Activated T-cell treated with anti-CD3 and anti-CD28 coated beads, Interleukin-2, amount 50 U/mL, for 1 hour (primary cell): ENCODE results near the gene ERVH48-1.
"Not testable (repeated sequence)": the region's sequence is repeated elsewhere in the genome, so short reads cannot be mapped to it uniquely, and the experiment has no call there.

Experiments used
- DNase-seq: peaks from one replicate; pipeline ENCODE4 v3.0.0-alpha.2; 2020

Gene ERVH48-1

DNA sequence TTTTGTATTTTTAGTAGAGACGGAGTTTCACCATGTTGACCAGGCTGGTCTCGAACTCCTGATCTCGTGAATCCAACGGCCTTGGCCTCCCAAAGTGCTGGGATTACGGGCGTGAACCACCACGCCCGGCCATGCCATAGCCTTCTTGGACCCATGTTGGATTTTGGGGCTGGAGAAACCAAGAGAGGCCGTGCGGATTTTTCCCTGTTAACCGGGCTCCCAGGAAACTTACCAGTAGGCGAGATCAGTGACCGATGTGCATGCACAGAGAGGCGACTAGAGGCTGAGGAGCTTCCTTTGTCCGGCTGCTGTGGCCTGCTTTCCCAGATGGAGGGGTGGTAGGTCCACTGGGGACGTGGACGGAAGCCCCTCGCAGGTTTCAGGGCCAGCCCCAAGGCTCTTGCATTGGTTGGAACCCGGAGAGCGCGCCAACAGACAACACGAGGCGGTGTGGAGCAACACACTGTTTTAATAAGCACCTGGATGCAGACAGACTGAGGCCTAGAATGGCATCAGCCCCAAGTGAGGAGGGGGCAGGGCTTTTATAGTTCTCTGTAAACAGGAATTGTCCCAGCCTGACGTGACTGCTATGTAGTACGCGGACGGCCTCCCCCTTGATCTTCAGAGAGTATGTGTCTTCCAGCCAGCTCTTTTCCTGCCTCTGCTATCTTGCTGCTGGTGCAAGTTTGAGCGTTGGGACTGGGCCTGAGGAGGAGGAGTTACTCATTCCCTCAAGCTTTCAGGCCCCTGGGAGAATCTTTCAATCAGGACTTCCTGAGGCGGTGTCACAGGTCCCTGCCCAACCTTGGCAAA is at the start of gene ERVH48-1:
TSS of gene ERVH48-1 (minus strand) at position 517 of the 813 bp plus-strand sequence. CDS start 6,624 bp downstream, outside the sequence.
- DNase-seq: no peak

DNA sequence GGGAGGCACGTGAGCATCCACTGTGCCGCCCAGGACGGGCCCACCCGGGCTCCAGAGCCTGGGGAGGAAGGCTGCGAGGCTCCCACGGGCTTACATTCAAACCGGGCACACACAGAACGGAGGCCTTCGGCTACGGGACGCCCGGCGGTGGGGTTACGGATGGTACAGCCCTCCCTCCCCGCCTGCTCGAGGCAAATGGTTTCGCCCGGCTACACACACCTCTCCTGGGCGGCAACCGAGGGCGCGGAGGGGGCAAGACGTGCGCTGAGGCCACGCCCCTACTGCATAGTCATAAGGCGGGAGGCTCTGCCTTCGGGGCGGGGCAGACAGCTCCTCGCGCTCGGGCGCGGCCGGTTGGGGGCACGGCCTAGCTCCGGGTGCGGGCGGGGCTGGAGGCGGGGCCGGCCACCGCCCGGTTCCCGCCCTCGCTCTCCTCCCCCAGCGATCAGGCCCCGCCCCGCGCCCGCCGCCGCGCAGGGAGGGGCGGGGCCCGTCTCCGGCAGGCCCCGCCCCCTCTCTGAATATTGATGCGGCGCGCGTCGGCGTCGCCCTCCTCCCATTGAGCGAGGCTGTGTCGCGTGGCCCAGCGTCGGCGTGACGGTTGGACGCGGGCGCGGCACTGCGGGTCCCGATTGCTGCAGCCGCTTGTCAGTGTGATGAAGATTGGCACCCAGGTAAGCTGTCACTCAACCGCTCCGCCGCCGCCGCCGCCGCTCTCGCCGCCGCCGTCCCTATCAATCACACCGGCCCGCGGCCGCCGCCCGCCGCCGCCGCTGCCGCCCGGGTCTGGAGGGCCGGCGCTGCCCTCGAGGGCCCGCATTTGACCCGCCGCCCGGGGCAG is 48.8 kb upstream of the ERVH48-1 start, which contains the start of gene PKNOX1:
TSS of gene PKNOX1 (plus strand) at position 572 of the 841 bp plus-strand sequence. CDS start 29,820 bp downstream, outside the sequence.
- DNase-seq: peak; percentile 98

DNA sequence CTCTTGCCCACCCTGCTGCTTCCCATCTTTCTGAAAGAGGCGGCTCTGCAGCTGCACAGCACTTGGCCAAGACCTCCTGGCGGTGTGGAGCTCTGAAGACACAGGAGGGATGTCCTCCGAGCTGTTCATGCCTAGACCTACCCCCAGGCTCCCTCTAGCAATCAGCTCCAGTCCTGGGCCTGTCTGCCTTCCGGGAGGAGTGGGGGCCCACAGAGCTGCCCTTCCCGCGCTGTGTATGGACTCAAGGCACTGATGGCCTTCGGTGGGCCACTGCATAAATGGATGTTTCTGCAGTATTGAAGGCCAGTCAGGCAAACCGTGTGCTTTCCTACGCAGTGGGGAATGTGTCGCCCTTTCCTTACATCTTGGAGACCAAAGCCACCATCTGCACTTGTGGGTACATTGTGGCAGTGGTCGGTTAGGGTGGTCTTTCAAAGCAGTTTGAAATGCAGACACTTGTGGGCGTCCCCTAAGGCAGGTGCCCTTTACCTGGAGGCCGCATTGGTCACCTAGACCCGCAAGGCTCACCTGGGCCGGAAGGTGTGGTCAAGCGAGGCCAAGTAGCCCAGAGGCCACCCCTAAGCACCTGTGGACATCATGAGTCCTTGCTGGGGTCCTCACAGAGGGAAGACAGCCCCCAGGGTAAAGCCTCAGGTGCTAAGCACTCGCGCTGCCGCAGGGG is 48.0 kb upstream of the ERVH48-1 start:
- no peak for DNase-seq

DNA sequence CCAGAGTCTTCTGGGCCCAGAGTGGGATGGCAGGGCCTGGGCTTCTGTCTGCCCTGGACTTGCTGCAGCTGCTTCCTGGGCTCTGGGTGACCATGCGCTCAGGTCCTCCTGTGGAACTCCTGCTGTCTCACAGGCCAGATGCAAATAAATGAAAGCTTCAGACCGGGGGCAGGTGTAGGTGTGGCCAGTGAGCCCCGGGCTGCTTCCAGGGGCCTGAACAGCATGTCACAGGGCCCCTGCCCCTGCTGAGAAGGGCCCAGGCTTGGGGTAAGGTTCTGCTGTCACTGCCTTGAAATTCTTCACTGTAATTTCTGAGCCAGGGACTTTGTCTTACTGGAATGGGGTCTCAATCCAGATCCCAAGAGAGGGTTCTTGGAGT is 46.5 kb upstream of the ERVH48-1 start:
- no peak for DNase-seq

DNA sequence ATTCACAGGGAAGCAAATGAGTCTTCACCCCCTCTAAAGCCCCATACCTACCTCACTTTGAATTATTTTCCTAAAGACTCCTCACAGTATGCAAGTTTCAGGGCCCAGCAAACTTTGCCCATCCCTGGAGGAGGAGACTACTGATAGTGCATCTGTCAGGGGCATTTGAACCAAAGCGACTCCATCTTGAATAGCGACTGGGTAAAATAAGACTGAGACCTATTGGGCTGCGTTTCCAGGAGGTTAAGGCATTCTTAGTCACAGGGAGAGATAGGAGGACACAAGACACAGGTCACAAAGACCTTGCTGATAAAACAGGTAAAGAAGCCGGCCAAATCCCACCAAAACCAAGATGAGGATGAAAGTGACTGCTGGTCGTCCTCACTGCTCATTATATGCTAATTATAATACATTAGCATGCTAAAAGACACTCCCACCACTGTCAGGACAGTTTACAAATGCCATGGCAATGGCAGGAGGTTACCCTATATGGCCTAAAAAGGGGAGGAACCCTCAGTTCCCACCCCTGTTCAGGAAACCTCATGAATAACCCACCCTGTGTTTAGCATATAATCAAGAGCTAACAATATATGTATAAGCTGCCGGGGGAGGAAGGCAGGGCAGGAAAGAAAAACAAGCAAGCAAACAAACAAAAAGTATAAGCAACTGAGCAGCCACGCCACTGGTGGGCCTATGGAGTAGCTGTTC is 45.7 kb upstream of the ERVH48-1 start:
- no peak for DNase-seq

DNA sequence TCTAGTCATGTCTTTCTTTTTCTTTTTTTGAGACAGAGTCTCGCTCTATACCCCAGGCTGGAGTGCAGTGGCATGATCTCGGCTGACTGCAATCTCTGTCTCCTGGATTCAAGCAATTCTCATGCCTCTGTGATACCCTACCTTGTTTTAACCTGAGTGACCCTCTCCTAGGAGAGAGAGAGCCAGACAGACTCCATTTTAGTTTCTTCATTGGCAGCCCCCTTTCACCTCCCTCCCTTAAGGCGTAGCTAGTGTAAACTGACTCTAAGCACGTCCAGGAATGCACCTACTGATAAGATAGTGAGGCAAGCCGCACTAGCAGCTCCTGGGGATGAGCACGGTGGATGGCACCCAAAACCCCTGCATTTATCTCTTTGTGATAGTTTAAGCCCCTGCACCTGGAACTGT is 43.8 kb upstream of the ERVH48-1 start:
- DNase-seq: no peak

DNA sequence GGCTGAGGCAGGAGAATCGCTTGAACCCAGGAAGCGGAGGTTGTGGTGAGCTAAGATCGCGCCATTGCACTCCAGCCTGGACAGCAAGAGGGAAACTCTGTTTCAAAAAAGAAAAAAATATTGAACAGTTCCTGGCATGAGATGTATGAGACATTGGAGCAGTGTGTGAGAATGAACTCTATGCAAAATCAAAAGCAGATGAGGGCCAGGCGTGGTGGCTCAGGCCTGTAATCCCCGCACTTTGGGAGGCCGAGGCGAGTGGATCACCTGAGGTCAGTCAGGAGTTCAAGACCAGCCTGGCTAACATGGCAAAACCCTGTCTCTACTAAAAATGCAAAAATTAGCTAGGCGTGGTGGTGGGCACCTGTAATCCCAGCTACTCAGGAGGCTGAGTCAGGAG is 42.2 kb upstream of the ERVH48-1 start:
- not testable (repeated sequence) for DNase-seq

DNA sequence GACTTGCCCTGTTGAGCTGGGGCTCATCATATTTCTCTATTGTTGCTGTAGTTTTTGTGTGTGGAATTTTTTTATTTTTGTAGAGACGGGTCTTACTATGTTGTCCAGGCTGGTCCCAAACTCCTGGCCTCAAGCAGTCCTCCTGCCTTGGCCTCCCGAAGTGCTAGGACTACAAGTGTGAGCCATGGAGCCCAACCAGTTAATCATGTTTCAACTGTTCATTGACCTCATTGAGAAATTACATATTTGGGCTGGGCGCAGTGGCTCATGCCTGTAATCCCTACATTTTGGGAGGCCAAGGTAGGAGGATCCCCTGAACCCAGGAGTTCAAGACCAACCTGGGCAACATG is 39.8 kb upstream of the ERVH48-1 start:
- DNase-seq: no peak

DNA sequence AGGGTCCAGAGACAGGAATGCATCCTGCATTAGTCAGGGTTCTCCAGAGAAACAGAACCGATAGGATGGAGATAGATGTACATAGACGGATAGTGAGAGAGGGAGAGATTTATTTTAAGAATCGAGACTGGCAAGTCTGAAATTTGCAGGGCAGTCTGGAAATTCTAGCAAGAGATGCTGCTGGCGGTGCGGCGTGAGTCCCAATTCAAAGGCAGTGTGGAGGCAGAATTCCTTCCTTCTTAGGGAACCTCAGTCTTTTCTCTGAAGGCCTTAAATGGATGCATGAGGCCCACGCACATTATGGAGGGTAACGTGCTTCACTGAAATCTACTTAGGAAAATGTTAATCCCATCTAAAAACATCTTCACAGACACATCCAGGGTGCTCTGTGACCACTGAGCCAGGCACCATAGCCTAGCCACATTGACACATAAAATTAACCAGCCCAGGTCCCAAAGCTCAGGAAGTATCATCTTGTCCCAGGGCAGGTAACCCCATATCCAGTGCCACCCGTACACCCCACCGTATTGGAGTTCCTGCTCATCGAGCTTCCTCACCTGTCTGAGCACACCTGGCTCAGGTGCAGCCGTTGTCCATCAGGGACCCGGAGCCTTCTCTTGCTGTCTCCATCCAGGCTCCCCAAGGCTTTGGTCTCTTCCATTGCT is 39.2 kb upstream of the ERVH48-1 start:
- no peak for DNase-seq

DNA sequence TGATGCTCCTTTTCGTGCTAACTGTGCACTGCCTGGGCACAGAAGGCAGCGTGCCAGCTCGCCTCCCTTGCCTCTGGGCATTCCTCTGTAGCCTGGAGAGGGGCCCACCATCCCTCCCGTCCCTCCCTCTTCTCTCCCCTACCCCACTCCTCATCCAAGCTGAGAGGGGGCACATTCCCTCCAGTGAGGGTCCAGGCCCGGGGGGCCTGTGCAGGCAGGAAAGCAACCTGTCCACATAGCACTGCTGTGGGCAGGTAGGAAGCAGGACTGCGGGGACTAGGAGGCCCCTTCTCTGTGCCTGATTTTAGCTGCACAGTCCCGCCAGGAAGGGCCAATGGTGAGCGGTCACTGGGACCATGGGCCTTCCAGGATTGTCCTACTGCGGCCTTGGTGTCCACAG is 38.7 kb upstream of the ERVH48-1 start:
- no peak for DNase-seq

DNA sequence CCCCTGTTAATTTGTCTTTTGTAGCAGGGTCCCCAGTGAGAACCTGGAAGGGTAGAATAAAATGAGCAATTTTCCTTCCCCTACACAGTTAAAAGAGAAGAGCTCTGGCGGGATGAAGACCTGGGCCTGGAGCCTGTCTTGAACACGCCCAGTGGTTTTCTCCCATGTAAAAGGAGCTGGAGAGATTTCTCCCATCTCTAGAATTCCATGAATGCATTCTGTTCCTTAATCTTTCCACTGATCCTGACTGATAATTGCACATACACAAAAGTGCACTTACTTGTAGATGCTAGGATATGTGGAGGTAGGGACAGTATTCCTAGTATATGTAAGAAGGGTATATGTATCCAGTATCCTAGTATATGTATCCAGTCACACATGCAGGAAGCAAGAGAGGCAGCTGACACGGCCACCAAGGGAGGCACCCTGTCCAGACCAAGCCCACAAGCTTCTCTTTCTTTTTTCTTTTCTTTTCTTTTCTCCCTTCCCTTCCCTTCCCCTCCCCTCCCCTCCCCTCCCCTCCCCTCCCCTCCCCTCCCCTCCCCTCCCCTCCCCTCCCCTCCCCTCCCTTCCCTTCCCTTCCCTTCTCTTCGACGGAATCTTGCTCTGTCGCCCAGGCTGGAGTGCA is 37.1 kb upstream of the ERVH48-1 start:
- no peak for DNase-seq

DNA sequence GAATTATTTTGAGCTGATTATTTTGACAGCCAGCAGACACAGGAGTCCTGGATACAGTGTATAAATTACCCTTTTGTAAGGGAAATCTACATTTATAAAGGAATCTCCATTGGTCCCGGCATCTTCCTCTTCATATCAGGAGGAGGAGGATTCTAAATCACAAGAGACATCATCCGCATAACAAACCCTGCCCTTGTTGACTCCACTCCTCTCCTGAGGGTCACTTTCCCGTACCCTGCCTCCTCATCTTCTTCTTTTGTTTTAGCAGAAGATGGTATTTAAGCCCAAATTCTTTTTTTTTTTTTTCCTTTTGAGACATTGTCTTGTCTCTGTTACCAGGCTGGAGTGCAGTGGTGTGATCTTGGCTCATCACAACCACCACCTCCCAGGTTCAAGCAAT is 34.3 kb upstream of the ERVH48-1 start:
- no peak for DNase-seq

DNA sequence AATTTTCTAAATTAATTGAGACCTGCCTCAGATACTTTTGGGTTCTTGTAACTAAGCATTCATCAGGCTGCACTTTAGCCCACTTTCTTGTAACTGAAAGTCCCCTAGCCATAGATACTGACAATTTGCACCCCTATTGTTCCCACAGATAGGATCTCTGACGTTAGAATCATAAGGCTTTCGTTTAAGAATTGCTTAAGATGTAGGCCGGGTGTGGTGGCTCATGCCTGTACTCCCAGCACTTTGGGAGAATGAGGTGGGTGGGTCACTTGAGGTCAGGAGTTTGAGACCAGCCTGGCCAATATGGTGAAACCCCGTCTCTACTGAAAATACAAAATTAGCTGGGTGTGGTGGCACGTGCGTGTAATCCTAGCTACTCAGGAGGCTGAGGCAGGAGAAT is 32.7 kb upstream of the ERVH48-1 start:
- not testable (repeated sequence) for DNase-seq

DNA sequence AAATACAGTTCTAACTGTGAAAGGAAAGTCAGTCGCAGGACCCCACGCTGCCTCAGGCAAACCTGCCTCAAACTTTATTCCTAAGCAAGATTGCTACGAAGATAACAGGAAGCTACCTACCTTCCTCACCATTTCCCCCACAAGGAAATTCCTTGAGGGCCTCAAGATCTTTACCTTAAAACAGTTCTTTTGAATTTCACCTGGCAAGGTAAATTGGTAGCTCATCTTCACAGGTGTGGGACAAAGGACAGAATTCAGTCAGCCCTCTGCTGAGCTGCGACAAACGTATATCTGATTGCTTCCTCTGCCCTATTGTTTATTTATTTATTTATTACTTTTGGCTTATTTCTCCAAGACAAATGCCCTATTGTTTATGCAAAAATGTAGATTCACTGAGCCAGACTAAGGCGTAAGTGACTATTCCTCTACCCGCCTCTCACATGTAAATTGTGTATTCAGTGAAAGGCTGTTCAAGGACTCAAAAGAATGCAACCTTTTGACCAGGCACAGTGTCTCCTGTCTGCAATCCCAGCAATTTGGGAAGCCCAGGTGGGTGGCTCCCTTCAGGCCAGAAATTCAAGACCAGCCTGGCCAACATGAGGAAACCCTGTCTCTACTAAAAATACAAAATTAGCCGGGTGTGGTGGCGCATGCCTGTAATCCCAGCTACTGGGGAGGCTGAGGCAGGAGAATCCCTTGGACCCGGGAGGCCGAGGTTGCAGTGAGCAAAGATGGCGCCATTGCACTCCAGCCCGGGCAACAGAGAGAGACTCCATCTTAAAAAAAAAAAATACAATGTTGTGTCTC is 31.6 kb upstream of the ERVH48-1 start:
- DNase-seq: no peak

DNA sequence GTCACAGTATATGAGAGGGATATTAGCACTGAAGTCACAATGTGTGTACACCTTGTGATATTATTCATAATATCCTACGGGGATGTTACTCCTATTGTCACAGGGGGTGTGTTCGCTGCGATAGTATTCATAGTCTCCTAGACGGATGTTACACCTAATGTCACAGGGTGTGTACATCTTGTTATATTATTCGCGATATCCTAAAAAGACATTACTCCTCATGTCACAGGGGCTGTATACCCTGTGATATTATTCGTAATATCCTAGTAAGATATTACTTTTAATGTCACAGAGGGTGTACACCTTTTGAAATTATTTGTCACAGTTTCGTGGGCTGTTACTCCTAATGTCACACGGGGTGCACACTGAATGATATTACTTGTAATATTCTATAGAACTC is 25.8 kb upstream of the ERVH48-1 start:
- not testable (repeated sequence) for DNase-seq

DNA sequence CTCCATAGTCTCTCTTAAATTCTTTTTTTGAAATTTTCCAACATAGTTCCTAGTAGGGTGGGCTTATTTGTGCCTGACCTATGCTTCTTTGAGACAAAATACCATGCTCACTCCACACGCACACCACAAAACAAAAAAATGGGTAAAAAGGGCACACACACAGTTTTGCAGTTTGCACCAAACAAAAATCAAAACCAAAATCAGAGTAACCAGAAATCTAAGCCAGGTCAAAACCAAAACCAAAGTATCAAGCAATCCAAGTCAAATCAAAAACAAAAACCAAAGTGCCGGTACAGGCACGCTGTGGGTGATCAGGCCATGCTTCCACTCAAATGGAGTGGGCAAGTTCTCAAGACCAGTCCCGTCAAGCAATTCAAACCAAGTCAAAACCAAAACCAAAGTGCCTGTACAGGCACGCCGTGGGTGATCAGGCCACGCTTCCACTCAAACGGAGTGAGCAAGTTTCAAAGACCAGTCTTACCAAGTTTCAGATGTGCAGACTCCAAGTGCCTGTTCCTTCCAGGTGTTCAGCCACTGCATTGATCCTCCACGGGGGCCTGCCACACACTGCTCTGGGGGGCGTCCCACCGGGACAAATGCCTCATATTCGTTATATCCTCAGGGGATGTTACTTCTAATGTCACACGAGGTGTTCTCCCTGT is 23.8 kb upstream of the ERVH48-1 start:
- DNase-seq: not testable (repeated sequence)

DNA sequence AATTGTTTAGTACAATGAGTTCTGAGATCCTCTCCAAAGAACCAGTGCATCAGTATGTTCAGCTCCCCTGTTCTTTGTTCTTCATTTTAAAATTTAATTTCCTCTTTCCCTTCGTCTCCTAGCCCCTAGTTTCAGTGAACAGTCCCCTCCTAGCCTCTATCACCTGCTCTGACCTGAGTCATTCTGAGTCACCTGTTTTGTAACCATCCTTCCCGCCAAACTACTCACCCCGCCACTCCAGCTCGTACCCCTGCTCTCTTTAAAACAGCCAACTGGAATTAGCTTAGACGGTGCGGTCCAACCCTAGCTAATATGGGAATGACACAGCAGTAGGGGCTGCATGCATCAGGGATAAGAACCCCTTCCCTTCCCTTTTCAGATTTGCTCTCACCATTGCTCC is 16.8 kb upstream of the ERVH48-1 start:
- DNase-seq: no peak

DNA sequence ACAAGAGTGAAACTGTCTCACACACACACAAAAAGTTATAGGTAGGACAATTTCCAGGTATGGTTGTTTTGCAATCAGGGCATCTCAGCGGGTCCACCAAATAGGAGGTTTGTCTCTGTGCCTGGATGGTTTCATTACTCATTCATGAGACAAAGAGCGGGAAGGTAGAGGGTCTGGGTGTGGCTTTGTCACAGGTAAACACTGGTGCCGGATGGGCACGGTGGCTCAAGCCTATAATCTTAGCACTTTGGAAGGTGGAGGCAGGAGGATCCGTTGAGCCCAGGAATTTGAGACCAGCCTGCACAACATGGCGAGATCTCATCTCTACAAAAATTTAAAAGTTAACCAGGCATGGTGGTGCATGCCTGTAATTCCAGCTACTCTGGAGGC is 16.3 kb upstream of the ERVH48-1 start:
- no peak for DNase-seq

DNA sequence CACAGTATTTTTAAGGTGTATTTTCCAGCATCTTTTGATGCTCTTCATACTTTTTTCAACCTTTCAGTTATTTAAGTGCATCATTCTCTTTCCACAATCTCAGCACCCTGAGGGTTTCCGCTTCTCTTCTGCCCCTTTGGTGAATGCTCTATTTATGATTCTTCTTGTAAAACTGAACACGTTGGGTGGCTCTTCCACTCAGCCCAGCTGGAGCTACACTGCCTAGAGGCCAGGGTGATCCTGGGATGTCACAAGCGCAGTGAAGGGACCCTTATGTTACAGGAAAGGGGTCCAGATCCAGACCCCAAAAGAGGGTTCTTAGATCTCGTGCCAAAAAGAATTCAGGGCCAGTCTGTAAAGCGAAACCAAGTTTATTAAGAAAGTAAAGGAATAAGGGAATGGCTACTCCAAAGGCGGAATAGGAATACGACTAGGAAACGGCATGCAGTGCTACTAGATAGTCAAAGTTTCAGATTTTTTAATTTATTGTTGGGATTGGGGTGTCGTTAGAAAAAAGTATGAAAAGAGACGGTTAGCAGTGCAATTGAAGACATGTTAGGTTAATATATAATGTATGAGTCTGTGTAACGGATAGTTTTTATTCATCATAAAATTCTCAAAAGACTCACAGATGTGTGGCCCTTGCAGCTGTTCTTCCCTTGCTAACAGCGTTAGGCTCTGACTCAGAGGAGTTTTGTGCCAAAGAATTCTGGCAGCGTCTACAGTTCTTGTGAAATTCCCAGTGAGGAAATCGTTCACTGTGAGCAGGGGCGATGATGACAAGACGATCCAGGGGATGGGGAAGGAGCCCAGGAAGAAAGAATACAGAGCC is 14.4 kb upstream of the ERVH48-1 start:
- no peak for DNase-seq
